OCI-LY7 (cell line): ENCODE measurements around the gene SMPDL3B. TPM values are rescaled to one million over a fixed set of nuclear protein-coding genes. Genes with fewer than 3 reads are reported as not detected.

ENCODE experiments used
- BruUV-seq: library from RNA; stranded (reverse); fragments of 400-500 nt; replicated peaks from 2 replicates; lab custom pipeline; 2021; lab: Mats Ljungman, UMichigan
- CTCF ChIA-PET: fragments of 300-600 bp; sonication (Branson Sonifier 250); formaldehyde crosslinking; loops from one replicate; lab custom pipeline; 2022; ENCODE audit warnings: antibody characterized with exemption; ENCODE audit not compliant: unreplicated experiment; lab: Charles Lee
- POLR2A ChIA-PET: fragments of 300-600 bp; sonication (Branson Sonifier 250); formaldehyde crosslinking; loops from one replicate; lab custom pipeline; 2022; ENCODE audit warnings: antibody characterized with exemption; lab: Charles Lee
- DNase-seq: peaks from one replicate; pipeline ENCODE4 v3.0.0-alpha.2; 2015; ENCODE audit warnings: low spot score
- H2AFZ ChIP-seq: fragments of 200-600 bp; sonication (generic), shearing (Covaris generic); 2 replicates; pipeline ENCODE4 v1.6.1; 2014; ENCODE audit warnings: mild to moderate bottlenecking, antibody characterized with exemption, low read length, moderate library complexity
- H3K27ac ChIP-seq: fragments of 200-600 bp; sonication (generic); 2 replicates; pipeline ENCODE4 v1.5.1; 2014; ENCODE audit warnings: mixed run types, low read depth, mild to moderate bottlenecking, moderate library complexity, low read length, inconsistent platforms; ENCODE audit not compliant: poor library complexity, severe bottlenecking
- H3K36me3 ChIP-seq: fragments of 200-600 bp; sonication (generic); 2 replicates; pipeline ENCODE4 v1.6.1; 2014; ENCODE audit warnings: mild to moderate bottlenecking, antibody characterized with exemption, low read length, moderate library complexity, mixed read lengths; ENCODE audit not compliant: insufficient read depth
- H3K4me1 ChIP-seq: fragments of 200-600 bp; sonication (generic); 2 replicates; pipeline ENCODE4 v1.5.1; 2014; ENCODE audit warnings: mild to moderate bottlenecking, low read length; ENCODE audit not compliant: insufficient read depth, poor library complexity, severe bottlenecking
- H3K4me2 ChIP-seq: fragments of 200-600 bp; sonication (generic); 2 replicates; pipeline ENCODE4 v1.6.1; 2014; ENCODE audit warnings: mild to moderate bottlenecking, low read length
- H3K4me3 ChIP-seq: fragments of 200-600 bp; sonication (generic); 2 replicates; pipeline ENCODE4 v1.5.1; 2014; ENCODE audit warnings: mild to moderate bottlenecking, low read depth, low read length; ENCODE audit not compliant: poor library complexity, severe bottlenecking
- H3K79me2 ChIP-seq: fragments of 200-600 bp; sonication (generic); 2 replicates; pipeline ENCODE4 v1.6.1; 2016; ENCODE audit warnings: low read depth, mild to moderate bottlenecking, low read length, moderate library complexity, mixed read lengths; ENCODE audit not compliant: insufficient read depth
- H3K9me2 ChIP-seq: fragments of 200-600 bp; sonication (generic); 2 replicates; pipeline ENCODE4 v1.6.1; 2016; ENCODE audit warnings: mild to moderate bottlenecking, low read length, mixed read lengths; ENCODE audit not compliant: insufficient read depth
- H3K9me3 ChIP-seq: fragments of 200-600 bp; sonication (generic); 2 replicates; pipeline ENCODE4 v1.6.1; 2014; ENCODE audit warnings: mild to moderate bottlenecking, mixed run types, low read length, mixed read lengths
- H4K20me1 ChIP-seq: fragments of 200-600 bp; sonication (generic); 2 replicates; pipeline ENCODE4 v1.6.1; 2014; ENCODE audit warnings: mild to moderate bottlenecking, antibody characterized with exemption, low read length, moderate library complexity, mixed read lengths; ENCODE audit not compliant: insufficient read depth
- EZH2phosphoT487 ChIP-seq: fragments of 200-600 bp; sonication (generic); IDR thresholded peaks from 2 replicates; pipeline ENCODE4 v1.6.1; 2018; ENCODE audit warnings: low read depth, borderline replicate concordance, mild to moderate bottlenecking, mixed run types, antibody characterized with exemption, low read length, moderate library complexity, mixed read lengths
- intact Hi-C: fragments of 100-400 bp; cut with micrococcal nuclease; formaldehyde crosslinking; loops from one replicate; pipeline ENCODE4 v1.10.0; 2022; ENCODE audit not compliant: unreplicated experiment
- total RNA-seq, 2 experiments: library from RNA; depleted of rRNA in 1 of 2; stranded (reverse); fragments of >200 nt in 1 of 2; shearing (Covaris generic) in 1 of 2; gene quantifications; 2 replicates each; pipeline ENCODE4 v1.2.3, GENCODE V29; 2014 to 2022
- TF ChIP-seq, protein P1 (sequence below): fragments of 200-600 bp; sonication (generic); conservative IDR thresholded peaks from 2 replicates; pipeline ENCODE4 v1.5.1; 2014; ENCODE audit warnings: mild to moderate bottlenecking, antibody characterized with exemption, low read length, moderate library complexity, mixed read lengths

Gene SMPDL3B
- total RNA-seq, 2 experiments from 2014 or later: 0.19 TPM; not detected in 1

DNA sequence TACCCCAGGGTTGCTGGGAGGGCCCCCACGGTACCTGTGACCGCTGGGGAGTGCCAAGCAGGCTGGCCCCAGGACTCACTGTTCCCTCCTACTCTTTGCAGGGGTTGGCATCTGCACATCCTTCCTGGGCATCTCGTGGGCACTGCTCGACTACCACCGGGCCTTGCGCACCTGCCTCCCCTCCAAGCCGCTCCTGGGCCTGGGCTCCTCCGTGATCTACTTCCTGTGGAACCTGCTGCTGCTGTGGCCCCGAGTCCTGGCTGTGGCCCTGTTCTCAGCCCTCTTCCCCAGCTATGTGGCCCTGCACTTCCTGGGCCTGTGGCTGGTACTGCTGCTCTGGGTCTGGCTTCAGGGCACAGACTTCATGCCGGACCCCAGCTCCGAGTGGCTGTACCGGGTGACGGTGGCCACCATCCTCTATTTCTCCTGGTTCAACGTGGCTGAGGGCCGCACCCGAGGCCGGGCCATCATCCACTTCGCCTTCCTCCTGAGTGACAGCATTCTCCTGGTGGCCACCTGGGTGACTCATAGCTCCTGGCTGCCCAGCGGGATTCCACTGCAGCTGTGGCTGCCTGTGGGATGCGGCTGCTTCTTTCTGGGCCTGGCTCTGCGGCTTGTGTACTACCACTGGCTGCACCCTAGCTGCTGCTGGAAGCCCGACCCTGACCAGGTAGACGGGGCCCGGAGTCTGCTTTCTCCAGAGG, 31.8 kb downstream of the SMPDL3B start:
- no peak overlapping the region for H3K27ac ChIP-seq
- H3K79me2 ChIP-seq: no peaks in the 10 kb centered on the region
- POLR2A ChIA-PET: no interaction called here
- no peak for DNase-seq
- no peaks in the 10 kb centered on the region for H3K9me2 ChIP-seq
- no peak overlapping the region for H3K4me3 ChIP-seq
- intact Hi-C loops: no loop called here
- H3K4me2 ChIP-seq: no peak overlapping the region
- H3K9me3 ChIP-seq: no peaks in the 10 kb centered on the region
- no peak for TF ChIP-seq EZH2phosphoT487
- TF ChIP-seq, protein P1, sequence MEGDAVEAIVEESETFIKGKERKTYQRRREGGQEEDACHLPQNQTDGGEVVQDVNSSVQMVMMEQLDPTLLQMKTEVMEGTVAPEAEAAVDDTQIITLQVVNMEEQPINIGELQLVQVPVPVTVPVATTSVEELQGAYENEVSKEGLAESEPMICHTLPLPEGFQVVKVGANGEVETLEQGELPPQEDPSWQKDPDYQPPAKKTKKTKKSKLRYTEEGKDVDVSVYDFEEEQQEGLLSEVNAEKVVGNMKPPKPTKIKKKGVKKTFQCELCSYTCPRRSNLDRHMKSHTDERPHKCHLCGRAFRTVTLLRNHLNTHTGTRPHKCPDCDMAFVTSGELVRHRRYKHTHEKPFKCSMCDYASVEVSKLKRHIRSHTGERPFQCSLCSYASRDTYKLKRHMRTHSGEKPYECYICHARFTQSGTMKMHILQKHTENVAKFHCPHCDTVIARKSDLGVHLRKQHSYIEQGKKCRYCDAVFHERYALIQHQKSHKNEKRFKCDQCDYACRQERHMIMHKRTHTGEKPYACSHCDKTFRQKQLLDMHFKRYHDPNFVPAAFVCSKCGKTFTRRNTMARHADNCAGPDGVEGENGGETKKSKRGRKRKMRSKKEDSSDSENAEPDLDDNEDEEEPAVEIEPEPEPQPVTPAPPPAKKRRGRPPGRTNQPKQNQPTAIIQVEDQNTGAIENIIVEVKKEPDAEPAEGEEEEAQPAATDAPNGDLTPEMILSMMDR: no peak
- H3K36me3 ChIP-seq: peaks cover 25% of the 10 kb centered on the region; the same call in 1 of the 2 replicates
- CTCF ChIA-PET: no interaction called here
- H2AFZ ChIP-seq: no peak overlapping the region
- no TSS peak for BruUV-seq
- no peaks in the 10 kb centered on the region for H4K20me1 ChIP-seq
- no peaks in the 10 kb centered on the region for H3K4me1 ChIP-seq

GRCh38 chr1:27967106-27967883, 32.5 kb downstream of the SMPDL3B start:
- no TSS peak for BruUV-seq
- Histone ChIP-seq H3K4me1 (no peaks in the 10 kb centered on the region), H3K9me2 (no peaks in the 10 kb centered on the region), H3K9me3 (no peaks in the 10 kb centered on the region), H3K36me3 (peaks cover 31% of the 10 kb centered on the region; the same call in 1 of the 2 replicates), H3K79me2 (no peaks in the 10 kb centered on the region), H3K4me3 (no peak overlapping the region), H4K20me1 (no peaks in the 10 kb centered on the region), H3K4me2 (no peak overlapping the region), H2AFZ (no peak overlapping the region), H3K27ac (no peak overlapping the region)
- DNase-seq: no peak
- TF ChIP-seq, protein P1: no peak
- TF ChIP-seq EZH2phosphoT487: no peak
- intact Hi-C loops: no loop called here
- POLR2A ChIA-PET: no interaction called here
- CTCF ChIA-PET: no interaction called here
